HG03060 (cell line): ENCODE measurements around the gene JAM3.

Experiments used
- ATAC-seq: cut with Tn5 transposase; IDR thresholded peaks from one replicate; pipeline ENCODE4 v1.9.1; 2021; ENCODE audit warnings: low read depth, moderate number of reproducible peaks; ENCODE audit not compliant: unreplicated experiment

Gene JAM3

DNA sequence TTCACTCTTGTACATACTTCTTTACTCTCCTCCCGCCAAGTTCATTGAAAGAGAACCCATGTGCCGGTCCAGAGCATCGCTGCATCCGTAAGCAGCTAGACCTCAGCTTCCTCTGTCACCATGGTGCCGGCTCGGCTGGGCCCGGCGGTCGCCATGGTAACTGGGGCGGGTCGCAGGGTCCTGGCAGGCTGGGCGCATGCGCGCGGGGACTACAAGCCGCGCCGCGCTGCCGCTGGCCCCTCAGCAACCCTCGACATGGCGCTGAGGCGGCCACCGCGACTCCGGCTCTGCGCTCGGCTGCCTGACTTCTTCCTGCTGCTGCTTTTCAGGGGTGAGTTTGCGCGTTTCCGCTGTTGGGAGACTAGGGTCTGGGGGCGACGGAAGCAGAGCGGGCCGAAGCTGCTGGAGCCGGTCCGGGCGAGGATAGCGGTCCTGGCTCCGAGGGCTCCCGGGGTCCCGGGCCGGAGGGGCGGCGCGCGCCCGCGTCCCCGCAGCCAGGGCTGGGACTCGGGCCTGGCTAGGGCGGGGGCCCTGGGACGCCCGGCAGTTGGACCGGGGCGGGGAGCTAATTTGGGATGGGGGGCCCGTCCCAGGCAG, at the start of gene JAM3:
Gene JAM3, plus strand, starts transcription at position 244 of the 597 bp plus-strand sequence. Its CDS starts 12 bp downstream, at position 256.
- ATAC-seq = no peak

DNA sequence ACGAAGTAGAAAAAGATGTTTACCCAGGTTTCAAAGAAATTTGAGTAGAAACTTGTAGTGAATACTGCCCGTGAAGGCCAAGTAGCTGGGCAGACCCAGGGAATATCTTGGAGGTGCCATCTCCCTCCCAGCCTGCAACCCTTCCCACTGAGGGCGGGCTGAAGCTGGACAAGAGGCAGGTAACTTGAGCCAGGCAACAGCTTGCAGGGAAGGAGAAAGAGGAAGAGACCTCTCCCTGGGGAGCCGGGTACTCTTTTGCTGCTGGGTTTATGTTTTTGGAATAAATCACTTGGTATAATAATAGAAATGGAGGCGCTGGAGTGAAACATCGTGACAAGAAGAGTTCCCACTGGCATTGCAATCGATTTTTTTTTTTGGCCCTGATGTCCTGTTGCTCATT, 49.4 kb upstream of the JAM3 start:
- no peak for ATAC-seq

DNA sequence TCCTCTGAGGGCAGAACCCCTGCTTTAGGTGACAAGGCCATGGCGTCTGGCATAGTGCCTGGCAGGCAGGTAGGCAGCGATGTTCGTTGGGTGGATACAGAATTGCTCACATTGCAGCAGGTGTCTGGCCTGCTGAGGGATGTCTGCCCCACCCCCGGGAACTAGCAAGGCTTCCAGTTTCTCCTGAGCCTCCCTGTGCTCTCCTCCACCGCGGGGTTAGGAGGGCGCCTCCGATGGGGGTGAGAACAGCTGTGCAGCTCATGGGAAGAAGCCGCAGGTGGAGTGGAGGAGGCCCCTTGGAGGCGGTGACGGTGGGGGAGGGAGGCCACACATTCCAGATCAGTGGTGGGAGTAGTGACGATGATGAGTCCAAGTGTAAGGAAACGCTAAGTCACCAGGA, 48.3 kb upstream of the JAM3 start:
- no peak for ATAC-seq

DNA sequence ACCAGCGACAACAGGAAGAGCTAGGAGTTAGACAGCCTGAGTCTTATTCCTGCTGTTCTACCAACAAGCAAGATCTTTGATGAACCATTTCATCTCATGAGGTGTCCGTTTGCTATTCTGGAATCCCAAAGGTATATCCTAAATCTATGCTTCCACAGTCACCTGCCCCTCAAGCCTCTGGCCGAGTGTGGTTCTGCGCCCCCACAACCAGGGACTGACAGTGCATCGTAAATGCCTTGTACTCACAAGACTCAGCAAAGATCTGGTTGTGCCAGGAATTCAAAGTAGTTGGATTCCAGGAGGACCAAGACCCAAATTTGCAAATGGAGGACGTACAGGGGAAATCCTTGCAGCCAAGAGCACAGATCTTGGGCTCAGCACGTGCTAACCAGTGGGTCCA, 47.5 kb upstream of the JAM3 start:
- ATAC-seq = no peak

DNA sequence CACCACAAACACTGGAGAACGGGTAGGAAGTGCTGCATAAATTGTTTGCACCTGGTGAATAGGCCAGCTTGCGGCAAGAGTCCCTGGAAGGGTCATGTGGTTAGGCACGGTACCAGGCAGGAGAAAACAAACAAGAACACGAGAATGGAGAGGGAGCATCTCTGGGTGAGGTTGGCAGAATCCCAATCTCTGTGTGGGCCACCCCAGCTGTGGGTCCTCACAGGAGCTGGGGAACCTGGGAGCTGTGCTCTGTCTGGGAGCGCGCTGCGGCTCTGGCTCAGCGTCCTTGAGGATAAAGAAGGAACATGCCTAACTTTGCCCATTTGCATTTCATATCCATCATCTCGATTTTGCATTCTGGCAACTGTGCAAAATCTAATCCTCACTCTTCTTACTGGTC, 46.1 kb upstream of the JAM3 start:
- no peak for ATAC-seq

DNA sequence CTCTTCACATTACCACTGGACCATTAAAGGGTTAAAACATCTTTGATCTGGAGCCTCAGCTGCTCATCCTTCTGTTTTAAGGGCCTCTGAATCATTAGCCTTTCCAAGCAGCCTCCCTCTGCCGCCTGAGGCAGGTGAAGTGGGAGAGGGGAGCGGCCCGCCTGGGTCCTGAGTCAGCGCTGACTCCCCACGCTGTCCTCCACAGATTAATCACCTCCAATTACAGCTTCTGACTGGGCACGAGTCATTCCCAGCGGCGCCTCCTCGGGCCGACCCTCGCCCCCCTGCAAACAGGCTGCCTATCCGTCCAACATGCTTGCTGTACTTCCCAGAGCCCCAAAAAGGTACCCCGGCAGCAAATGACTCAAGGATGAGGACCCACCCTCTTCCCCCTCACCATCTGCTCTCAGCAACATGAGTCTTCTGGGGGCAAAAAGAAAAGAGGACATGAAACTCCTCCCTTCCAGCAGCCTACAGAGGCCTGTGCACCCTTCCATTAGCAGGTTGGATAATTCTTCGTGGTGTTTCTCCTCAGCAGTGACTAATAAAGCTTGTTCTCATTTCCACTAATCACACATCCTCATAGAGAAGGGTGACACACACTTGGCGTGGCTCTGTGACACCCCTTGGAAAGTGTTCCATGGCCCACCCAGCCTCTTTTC, 44.3 kb upstream of the JAM3 start:
- ATAC-seq = no peak

DNA sequence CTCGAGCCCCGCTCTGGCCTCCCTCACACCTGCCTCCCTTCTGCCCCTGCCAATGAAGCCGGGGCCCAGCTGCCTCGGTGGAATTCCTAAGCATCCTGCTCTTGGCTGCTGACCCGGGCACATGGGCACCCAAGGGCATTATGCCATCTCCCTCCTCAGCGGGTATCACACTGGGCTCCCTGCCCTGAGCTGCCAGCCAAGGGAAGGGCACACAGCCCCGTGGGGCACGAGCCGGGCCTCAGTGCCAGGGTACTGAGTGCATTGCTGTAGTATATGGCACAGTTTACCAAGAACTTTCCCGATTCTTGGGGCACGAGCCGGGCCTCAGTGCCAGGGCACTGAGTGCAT, 43.8 kb upstream of the JAM3 start:
- ATAC-seq = no peak

DNA sequence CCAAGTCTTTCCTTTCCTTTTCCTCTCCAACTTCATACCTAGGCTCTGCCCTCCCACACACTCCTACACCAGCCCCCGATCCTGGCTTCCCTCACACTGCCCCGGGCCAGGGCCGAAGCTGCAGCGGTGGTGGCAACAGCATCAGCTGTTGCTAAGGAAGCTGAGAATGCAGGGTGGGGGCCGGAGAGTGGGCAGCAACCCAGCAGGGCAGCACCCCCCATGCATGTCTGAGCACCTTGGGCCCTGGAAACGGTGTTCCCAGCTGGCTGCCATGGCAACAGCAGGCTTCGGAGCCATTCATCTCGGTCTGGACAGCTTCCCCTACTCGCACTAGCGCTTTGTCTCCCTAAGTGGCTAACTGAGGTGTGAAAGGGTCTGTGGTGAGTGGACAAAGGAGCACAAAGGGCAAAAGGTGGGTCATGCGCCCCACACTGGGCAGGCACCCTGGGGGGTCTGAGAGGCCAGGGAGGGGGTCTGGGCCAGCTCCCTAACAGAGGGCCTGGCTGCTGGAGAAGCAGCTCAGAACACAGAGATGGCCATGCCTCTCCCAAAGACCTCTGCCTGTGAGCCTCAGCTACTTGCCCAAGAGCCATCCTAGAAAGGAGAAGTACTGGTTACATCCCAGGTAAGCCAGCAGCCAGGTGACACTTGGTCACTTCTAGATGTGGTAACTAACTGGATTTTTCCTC, 42.1 kb upstream of the JAM3 start:
- no peak for ATAC-seq

DNA sequence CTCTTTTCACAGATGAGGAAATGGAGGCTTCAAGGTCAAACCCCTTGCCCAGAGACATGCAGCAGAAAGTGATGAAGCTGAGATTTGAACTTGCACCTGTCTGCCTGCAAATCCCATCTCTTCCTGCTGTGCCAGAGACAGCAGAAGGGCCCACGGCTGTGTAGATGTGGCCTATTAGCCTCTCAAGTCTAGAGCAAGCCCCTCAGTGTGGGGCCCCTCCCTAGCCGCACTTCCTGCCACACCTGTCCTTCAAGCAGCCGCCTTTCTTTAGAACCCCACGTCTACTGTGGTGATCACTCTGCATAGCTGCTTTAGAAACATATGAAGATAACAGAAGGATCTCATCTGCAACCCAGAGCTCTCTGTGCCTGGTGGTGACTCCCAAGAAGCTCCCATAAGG, 41.2 kb upstream of the JAM3 start:
- no peak for ATAC-seq

DNA sequence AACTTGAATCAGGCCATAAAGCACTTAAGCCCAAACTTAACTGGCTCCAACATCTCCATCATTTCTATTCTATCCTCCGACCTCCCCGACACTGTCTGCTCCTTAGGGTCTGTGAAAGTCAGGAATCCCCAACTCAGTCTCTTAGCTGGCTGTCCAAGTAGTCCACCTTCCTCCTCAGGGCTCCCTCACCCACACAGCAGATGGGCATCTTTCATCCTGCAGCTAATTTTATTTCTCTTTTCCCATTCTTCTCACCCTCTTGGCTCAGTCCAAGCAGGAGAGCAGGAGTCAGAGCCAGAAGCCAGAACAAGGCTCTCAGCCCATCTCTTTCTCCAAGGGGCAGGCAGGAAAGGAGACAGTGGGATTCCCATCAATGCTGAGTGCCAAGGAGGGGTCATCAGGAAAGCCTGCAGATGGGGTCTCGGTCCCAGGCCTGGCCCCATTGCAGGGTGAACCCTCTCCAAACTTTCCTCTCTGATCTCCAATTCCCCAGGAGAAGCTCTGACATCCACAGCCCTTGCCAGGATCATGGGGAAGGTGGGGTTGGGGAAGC, 40.4 kb upstream of the JAM3 start:
- no peak for ATAC-seq

DNA sequence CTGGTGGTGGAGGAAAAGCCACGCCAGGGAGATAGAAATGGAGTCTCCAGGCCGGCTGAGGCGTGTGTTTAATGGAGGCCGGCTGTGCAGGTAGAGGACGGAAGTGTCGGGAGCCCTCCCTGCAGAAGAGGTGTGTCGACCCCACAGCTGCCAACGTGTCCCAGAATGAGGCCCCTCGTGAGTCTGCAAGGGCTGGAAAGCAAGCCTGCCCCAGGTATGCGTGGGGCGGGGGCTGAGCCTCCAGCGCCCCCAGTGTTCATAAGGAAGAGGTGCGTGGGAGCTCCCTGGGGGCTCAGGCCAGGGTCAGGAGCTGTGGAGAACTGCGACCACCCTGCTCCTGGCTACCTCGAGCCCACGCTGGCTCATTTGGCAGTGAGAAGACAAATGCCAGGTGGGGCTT, 38.0 kb upstream of the JAM3 start:
- ATAC-seq = no peak

DNA sequence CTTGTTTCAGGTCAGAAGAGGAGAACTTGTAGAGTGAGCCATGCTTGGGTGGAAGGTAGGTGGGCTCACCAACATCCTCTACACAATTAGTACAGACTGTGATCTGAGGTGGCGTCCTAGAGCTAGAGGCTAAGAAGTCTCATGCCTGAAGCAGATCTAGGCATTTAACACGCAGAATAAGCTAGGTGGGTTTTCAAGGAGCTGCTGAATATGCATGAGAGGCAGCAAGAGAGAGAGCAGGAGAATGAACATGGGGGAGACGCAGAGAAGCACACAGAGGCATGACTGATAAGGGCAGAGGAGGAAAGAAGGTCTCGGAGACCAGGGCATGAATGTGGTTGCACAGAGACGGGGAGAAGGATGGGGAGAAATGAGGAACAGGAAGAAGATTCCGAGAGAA, 36.8 kb upstream of the JAM3 start:
- no peak for ATAC-seq

DNA sequence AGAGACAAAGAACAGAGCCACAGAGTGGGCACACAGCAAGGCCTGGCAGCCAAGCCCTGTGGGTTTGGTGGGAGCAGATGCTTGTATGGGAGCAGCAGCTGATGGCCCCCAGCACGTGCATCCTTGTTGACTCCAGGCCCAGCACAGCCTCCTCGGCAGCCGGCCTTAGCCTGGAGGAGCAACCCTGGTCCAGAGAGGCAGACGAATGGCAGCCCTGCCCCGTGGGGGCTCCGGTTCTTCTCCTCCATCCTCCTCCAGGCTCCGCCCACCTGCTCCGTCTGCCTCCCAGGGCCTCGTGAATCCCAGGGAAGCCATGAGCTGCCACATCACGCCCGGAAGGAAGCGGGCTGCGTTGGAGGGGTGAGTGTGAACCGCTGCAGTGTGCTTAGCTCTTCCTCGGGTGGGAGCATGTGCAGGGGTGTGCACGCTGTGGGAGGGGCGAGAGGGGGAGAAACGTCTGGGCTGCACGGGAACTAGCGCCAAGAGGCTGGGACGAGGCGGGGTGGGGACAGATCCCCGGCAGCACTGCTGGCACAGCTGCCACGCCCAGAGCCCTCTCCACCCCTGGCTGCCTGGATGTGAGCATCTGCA, 36.3 kb upstream of the JAM3 start:
- no peak for ATAC-seq

DNA sequence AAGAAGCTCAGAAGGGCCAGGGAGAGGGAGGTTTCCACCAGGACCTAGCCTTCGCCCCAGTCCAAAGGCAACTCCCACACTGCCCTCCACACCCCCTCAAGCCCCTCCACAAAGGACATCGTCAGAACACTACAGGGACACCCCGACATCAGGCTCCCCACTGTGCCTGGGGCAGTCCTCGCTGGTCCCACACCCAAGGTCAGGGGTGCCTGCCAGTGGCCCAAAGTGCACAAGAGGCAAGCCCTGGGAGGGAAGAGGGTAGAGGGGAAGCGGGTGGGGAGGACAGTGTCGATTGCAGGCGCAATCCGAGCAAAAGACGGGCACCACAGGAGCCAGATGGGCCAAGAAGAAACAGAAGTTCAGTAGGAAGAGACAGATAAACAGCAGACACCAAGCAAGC, 35.6 kb upstream of the JAM3 start:
- no peak for ATAC-seq

DNA sequence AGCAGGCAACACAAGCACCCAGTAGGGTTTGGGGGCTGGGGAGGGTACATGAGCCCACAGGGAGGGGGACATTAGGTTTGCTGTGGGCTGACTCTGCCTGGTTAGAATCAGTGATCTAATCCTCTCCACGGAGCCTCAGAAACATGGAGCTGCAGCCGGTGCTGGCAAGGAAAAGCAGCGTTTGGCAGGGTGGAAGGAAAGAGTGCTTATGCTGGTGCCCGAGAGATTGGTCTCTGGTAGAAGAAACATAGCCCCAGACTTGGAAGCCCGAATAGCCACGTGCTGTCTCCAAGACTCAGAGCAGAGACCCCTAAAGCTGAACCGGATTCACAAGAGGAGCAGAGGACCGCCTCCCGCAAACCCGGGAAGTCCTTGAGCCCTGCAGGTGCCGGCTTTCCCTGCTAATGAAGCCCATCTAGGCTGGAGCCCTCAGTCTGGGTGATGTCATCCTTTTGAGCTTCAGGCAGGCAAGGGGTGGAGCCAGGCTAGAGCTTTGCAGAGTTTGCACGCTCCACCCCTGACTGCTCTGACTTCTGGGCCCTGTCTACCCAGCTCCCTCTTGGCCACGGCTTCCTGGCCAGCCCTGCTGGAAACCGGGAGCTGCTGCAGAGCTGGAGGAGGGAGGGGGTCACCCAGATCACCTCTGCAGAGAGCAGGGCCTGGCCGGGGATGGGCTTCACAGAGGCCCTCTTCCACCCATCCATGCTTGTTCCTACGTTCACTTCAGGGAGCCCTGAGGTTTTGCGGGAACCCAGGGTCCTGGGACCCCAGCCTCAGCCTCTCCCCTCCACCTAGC, 35.0 kb upstream of the JAM3 start:
- ATAC-seq = peak; percentile 73

DNA sequence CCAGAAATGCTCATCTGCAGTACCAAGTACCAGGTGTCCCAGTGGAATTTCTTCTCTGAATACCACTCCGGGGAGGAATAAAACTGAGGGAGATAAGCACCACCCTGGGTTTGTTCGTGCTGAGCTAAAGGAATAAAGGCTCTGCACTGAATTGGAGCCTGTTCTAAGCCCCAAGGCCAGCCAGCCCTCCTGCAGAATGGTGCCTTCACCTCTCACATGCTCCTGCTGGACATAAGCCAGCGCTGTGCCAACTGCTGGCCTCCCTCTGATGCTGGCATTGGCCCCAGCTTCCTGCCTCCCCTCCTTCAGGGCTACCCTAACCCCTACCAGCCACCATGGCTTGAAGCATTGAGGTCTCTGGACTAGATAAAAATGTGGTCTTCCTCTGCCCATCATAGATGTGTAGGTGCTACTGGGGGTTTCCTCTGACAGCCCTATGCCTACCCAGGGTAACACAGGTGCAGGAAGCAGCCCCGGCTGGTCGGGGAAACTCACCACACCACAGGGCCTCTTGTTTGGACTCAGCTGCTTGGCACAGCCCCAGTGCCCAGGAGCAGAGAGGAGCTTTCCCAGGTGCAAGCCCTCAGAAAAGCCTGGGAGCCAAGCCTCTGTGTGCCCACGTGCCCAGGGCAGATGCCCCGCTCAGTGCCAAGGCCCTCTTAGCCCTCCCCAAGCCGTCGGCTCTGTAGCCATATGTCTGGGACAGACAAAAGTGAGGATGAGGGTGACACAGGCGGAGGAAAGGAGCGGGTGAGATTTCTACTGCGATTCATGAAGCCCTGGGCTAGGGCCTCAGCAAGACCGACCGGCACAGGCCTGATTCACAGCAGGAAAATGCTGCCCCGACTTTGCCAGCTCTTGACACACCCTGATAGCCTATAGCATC, 34.1 kb upstream of the JAM3 start:
- no peak for ATAC-seq

DNA sequence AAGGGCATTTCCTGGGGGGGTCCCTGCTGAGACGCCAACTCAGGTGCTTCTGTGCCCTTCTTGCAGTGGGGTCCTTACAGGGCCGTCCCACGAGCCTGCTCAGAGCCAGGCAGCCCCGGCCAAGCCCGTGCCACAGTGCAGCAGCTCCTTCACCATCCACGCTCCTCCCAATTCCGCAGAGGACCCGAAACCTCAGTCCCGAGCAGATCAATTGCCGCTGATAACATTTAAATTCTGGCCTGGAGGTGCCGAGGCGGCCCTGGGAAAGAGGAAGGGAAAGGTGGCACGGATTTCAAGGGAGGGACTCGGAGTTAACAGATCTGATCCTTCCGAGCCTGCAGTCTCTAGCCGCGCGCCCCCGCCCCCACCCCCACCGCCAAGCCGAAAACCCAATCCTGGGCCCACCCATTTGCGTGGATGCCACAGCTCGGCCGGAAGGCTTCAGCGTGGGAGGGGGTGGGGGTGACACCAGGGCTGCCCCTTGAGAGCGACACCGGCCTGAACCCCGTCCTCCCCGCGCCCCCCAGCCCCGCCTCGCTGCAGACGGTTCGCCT, 32.3 kb upstream of the JAM3 start:
- no peak for ATAC-seq

DNA sequence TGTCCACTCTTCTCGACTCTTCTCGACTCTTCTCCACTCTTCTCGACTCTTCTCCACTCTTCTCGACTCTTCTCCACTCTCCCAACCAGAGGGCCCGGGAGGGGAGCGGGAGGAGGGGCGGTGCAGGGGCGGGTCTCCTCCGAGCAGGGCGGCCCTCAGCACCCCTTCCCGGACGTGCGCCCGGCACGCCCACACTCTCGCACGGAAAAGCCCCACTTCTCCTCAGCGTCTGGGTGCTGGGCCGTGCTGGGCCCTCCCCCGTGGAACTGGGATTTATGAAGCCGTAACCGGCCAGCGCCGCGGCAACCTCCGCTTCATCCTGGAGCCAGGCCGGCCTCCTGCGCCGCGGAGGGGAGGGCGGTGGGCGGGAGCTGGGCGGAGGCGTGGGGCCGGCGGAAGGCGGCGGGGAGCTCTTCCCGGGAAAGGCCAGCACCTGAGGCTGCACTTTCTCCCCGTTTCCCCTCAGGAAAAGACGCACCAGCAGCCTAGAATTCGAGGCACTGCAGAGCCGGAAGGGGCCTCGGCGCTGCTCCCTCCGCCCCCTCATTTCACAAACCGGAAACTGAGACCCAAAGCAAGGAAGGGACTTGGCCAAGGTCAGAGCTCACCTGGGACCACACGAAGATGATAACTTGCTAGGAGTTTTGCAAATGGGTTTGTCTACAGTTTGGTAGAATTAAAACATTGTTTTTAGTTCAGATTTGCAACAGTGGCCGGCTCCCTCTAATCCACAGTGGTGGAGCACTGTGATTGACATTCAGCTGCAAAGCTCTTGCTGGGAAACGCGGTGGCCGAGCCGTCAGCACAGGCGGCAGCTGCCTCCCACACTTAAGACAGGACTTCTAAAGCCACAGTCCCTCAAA, 31.6 kb upstream of the JAM3 start:
- peak; percentile 43 for ATAC-seq
